H1 (cell line): Measurements from ENCODE around the gene MAPT.

ENCODE experiments used
- ATF2 ChIP-seq: IDR thresholded peaks from 2 replicates; pipeline ENCODE4 v1.6.1; 2012; ENCODE audit warnings: low read length, inconsistent platforms
- BRCA1 ChIP-seq: IDR thresholded peaks from 2 replicates; pipeline ENCODE4 v1.6.1; 2012; ENCODE audit warnings: low read depth, low read length, improper control_type of control experiment
- CEBPB ChIP-seq: IDR thresholded peaks from 2 replicates; pipeline ENCODE4 v1.6.1; 2012; ENCODE audit warnings: low read depth, low read length
- CHD2 ChIP-seq: IDR thresholded peaks from 2 replicates; pipeline ENCODE4 v1.6.1; 2012; ENCODE audit warnings: low read length, improper control_type of control experiment
- KDM1A ChIP-seq: fragments of 200-600, 300-600 bp; sonication (generic); IDR thresholded peaks from 2 replicates; pipeline ENCODE4 v1.7.1; 2016; ENCODE audit warnings: mild to moderate bottlenecking, low read length, borderline replicate concordance
- RAD21 ChIP-seq, 2 experiments: IDR thresholded peaks in 1 of 2; conservative IDR thresholded peaks in 1 of 2; 2 replicates each; pipeline ENCODE4 v1.6.1; 2011; ENCODE audit warnings: low read depth in 2 of 2, low read length in 2 of 2, improper control_type of control experiment in 1 of 2, inconsistent platforms in 1 of 2, mild to moderate bottlenecking in 1 of 2, moderate library complexity in 1 of 2
- SP1 ChIP-seq: IDR thresholded peaks from 2 replicates; pipeline ENCODE4 v1.6.1; 2011; ENCODE audit warnings: low read depth, low read length

- TF ChIP-seq SP1 (no peak), CEBPB (no peak), BRCA1 (no peak), RAD21 (IDR thresholded peaks at IDR 0.05 in 1 of 2, conservative IDR thresholded peaks at IDR 0.05 in 1 of 2; ENCODE audit: low read depth in 2 of 2, low read length in 2 of 2) (no peak), ATF2 (no peak), KDM1A (no peak), CHD2 (no peak)
Observed at GRCh38 chr17:45931677-45932076, 37.3 kb downstream of the MAPT start.
